ENCODE data around the gene UST. TPM values are rescaled to one million over a fixed set of nuclear protein-coding genes. Genes with fewer than 3 reads are reported as not detected.
"Not testable (repeated sequence)": the region's sequence is repeated elsewhere in the genome, so short reads cannot be mapped to it uniquely, and the experiment has no call there.

UST gene
- total RNA-seq, 5 donors from 2014 or later (not counting 1 experiment from before 2014, with no cell fraction given), result 1.9 to 5.3 (median 3.0) TPM

DNA sequence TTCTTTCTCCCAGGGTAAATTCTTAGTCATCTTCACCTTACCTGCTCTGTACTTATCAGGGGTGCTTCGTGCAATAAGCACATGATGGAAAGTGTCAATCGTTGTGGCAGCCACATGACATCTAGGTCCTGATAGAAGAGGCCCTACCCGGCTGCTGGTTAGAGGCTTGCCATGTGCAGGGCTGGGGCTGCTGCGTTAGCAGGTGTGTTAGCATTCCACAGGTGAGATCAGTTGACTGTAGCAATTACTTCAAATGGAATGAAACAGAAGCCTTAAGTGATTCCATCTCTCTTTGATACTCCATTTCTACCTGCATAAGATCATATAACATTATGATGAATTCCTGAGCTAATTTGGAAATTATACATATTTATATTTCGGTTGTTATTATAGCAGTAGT is 127.0 kb downstream of the UST start:
- Mint-ChIP-seq H3K9me3 (no peaks in the 10 kb centered on the region), H3K4me1 (peaks cover 0 to 16% (median 2%) of the 10 kb centered on the region in 3 donors), H3K27ac (no peak overlapping the region), H3K27me3 (no peaks in the 10 kb centered on the region), H3K36me3 (no peaks in the 10 kb centered on the region), H3K4me3 (no peak overlapping the region)
- Histone ChIP-seq H3K4me1 (ENCODE audit: control insufficient read depth in 1 of 2, extremely low read depth in 1 of 2, insufficient read depth in 2 of 2, low read length in 2 of 2) (peaks cover 0 to 14% of the 10 kb centered on the region in 2 experiments), H3K27ac (ENCODE audit: low read length) (no peak overlapping the region), H3K27me3 (replicated peaks in 1 of 2; ENCODE audit: control insufficient read depth in 2 of 2, extremely low read depth in 1 of 2, insufficient read depth in 2 of 2, low read length in 1 of 2) (peaks cover 0 to 2% of the 10 kb centered on the region in 2 experiments), H3K36me3 (ENCODE audit: control insufficient read depth in 2 of 2, extremely low read depth in 1 of 2, insufficient read depth in 1 of 2, low read length in 1 of 2) (no peaks in the 10 kb centered on the region), H3K4me3 (ENCODE audit: control insufficient read depth in 1 of 2, extremely low read depth in 1 of 2, low read length in 1 of 2) (no peak overlapping the region), H3K9me3 (no peaks in the 10 kb centered on the region)
- POLR2A ChIA-PET, result no interaction called here
- ATAC-seq (replicated peaks in 1 of 4) (no peak), DNase-seq (no peak)
- CTCF ChIA-PET, result no interaction called here
- 75% methylated on average over 2 of the region's 5 CpGs for WGBS (ENCODE audit: insufficient coverage)

GRCh38 chr6:148874698-148875293 is 128.0 kb downstream of the UST start:
- CTCF ChIA-PET, result interaction anchor here in 1 of 2 donors (0.6 kb wide), 1 partner anchor 27 kb away, joined by 8 read pairs; no protein-coding TSS in a partner anchor
- no peaks in the 10 kb centered on the region for H3K36me3 ChIP-seq (ENCODE audit: control insufficient read depth in 2 of 2, extremely low read depth in 1 of 2, insufficient read depth in 1 of 2, low read length in 1 of 2)
- no peak overlapping the region for H3K4me3 Mint-ChIP-seq
- no peaks in the 10 kb centered on the region for H3K36me3 Mint-ChIP-seq
- 98% methylated on average over 8 of the region's 9 CpGs for WGBS (ENCODE audit: insufficient coverage)
- H3K9me3 ChIP-seq, result no peaks in the 10 kb centered on the region
- H3K27me3 Mint-ChIP-seq, result no peaks in the 10 kb centered on the region
- POLR2A ChIA-PET, result no interaction called here
- H3K27ac Mint-ChIP-seq, result no peak overlapping the region
- H3K9me3 Mint-ChIP-seq, result no peaks in the 10 kb centered on the region
- H3K4me1 ChIP-seq (ENCODE audit: control insufficient read depth in 1 of 2, extremely low read depth in 1 of 2, insufficient read depth in 2 of 2, low read length in 2 of 2), result peaks cover 0 to 14% of the 10 kb centered on the region in 2 experiments
- no peak for ATAC-seq (replicated peaks in 1 of 4)
- DNase-seq, result no peak
- no peak overlapping the region for H3K27ac ChIP-seq (ENCODE audit: low read length)
- H3K4me3 ChIP-seq (ENCODE audit: control insufficient read depth in 1 of 2, extremely low read depth in 1 of 2, low read length in 1 of 2), result no peak overlapping the region
- H3K27me3 ChIP-seq (replicated peaks in 1 of 2; ENCODE audit: control insufficient read depth in 2 of 2, extremely low read depth in 1 of 2, insufficient read depth in 2 of 2, low read length in 1 of 2), result peaks cover 0 to 2% of the 10 kb centered on the region in 2 experiments
- peaks cover 0 to 10% (median 0%) of the 10 kb centered on the region in 3 donors for H3K4me1 Mint-ChIP-seq

GRCh38 chr6:148878683-148879082 is 131.9 kb downstream of the UST start:
- H3K4me3 Mint-ChIP-seq, result no peak overlapping the region
- Histone ChIP-seq H3K4me3 (ENCODE audit: control insufficient read depth in 1 of 2, extremely low read depth in 1 of 2, low read length in 1 of 2) (no peak overlapping the region), H3K36me3 (ENCODE audit: control insufficient read depth in 2 of 2, extremely low read depth in 1 of 2, insufficient read depth in 1 of 2, low read length in 1 of 2) (no peaks in the 10 kb centered on the region), H3K4me1 (ENCODE audit: control insufficient read depth in 1 of 2, extremely low read depth in 1 of 2, insufficient read depth in 2 of 2, low read length in 2 of 2) (no peaks in the 10 kb centered on the region), H3K9me3 (no peaks in the 10 kb centered on the region), H3K27me3 (replicated peaks in 1 of 2; ENCODE audit: control insufficient read depth in 2 of 2, extremely low read depth in 1 of 2, insufficient read depth in 2 of 2, low read length in 1 of 2) (peaks cover 0 to 2% of the 10 kb centered on the region in 2 experiments), H3K27ac (ENCODE audit: low read length) (no peak overlapping the region)
- no peaks in the 10 kb centered on the region for H3K27me3 Mint-ChIP-seq
- peaks cover 0 to 2% (median 0%) of the 10 kb centered on the region in 3 donors for H3K4me1 Mint-ChIP-seq
- CTCF ChIA-PET, result no interaction called here
- 93% methylated on average over 5 of the region's 5 CpGs for WGBS (ENCODE audit: insufficient coverage)
- H3K9me3 Mint-ChIP-seq, result no peaks in the 10 kb centered on the region
- no peak overlapping the region for H3K27ac Mint-ChIP-seq
- no peak for ATAC-seq (replicated peaks in 1 of 4)
- POLR2A ChIA-PET, result no interaction called here
- no peaks in the 10 kb centered on the region for H3K36me3 Mint-ChIP-seq
- DNase-seq, result no peak

DNA sequence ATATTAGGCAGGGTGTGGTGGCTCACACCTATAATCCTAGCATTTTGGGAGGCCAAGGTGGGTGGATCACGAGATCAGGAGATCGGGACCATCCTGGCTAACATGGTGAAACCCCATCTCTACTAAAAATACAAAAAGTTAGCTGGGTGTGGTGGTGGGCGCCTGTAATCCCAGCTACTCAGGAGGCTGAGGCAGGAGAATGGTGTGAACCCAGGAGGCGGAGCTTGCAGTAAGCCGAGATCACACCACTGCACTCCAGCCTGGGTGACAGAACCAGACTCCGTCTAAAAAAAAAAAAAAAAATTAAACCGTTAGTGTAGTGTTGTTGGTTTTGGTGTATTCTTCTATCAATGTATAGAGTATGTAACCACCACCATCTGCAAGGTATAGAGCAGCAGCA is 133.9 kb downstream of the UST start:
- H3K27me3 ChIP-seq (replicated peaks in 1 of 2; ENCODE audit: control insufficient read depth in 2 of 2, extremely low read depth in 1 of 2, insufficient read depth in 2 of 2, low read length in 1 of 2); H3K36me3 ChIP-seq (ENCODE audit: control insufficient read depth in 2 of 2, extremely low read depth in 1 of 2, insufficient read depth in 1 of 2, low read length in 1 of 2); H3K27ac ChIP-seq (ENCODE audit: low read length); H3K4me1 ChIP-seq (ENCODE audit: control insufficient read depth in 1 of 2, extremely low read depth in 1 of 2, insufficient read depth in 2 of 2, low read length in 2 of 2); H3K9me3 ChIP-seq; ATAC-seq (replicated peaks in 1 of 4); H3K9me3 Mint-ChIP-seq; POLR2A ChIA-PET; H3K27ac Mint-ChIP-seq; H3K36me3 Mint-ChIP-seq; DNase-seq; H3K4me3 ChIP-seq (ENCODE audit: control insufficient read depth in 1 of 2, extremely low read depth in 1 of 2, low read length in 1 of 2); H3K4me1 Mint-ChIP-seq; H3K4me3 Mint-ChIP-seq; H3K27me3 Mint-ChIP-seq: not testable (repeated sequence)
- CTCF ChIA-PET, result interaction anchor here in 1 of 2 donors (0.6 kb wide), 1 partner anchor 319 kb away, joined by 3 read pairs; no protein-coding TSS in a partner anchor
- WGBS (ENCODE audit: insufficient coverage), result no CpG with 5 or more reads among the region's 7 CpGs

DNA sequence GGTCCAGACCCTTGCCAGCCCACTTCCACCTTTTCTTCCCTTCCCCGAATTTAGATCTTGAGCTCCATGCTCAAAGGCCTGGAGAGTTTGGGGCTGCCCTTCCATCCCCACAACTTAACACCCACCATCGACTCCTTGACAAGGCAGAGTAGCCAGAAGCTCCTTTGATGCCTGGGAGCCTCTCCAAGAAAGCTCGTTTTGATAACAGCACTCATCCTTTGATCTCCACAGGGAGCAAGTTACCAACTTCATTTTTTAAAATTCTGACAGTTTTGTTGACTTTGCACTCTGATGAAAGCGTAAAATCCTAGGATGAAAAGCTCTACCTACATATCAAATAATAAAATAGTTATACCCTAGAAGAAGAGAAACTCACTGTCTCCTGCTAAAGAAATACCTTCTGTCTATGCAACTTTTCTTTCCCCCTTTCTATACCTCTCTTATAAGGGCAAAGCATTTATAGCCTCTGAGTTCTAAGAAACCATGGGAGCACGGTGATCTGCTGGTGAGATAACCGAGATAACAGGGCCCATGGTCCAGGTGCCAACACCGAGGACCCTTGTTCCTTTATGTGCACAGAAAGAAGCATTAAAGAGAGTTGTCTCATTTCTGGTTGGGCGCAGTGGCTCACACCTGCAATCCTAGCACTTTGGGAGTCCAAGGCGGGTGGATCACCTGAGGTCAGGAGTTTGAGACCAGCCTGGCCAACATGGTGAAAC is 134.9 kb downstream of the UST start:
- CTCF ChIA-PET, result interaction anchor here in 1 of 2 donors (0.6 kb wide), 1 partner anchor 320 kb away, joined by 3 read pairs; no protein-coding TSS in a partner anchor
- POLR2A ChIA-PET, result no interaction called here
- no peak overlapping the region for H3K4me3 Mint-ChIP-seq
- no peaks in the 10 kb centered on the region for H3K9me3 ChIP-seq
- no peaks in the 10 kb centered on the region for H3K4me1 ChIP-seq (ENCODE audit: control insufficient read depth in 1 of 2, extremely low read depth in 1 of 2, insufficient read depth in 2 of 2, low read length in 2 of 2)
- H3K27ac Mint-ChIP-seq, result no peak overlapping the region
- ATAC-seq (replicated peaks in 1 of 4), result no peak
- no peak overlapping the region for H3K27ac ChIP-seq (ENCODE audit: low read length)
- no peak overlapping the region for H3K4me3 ChIP-seq (ENCODE audit: control insufficient read depth in 1 of 2, extremely low read depth in 1 of 2, low read length in 1 of 2)
- peaks cover 0 to 2% of the 10 kb centered on the region in 2 experiments for H3K27me3 ChIP-seq (replicated peaks in 1 of 2; ENCODE audit: control insufficient read depth in 2 of 2, extremely low read depth in 1 of 2, insufficient read depth in 2 of 2, low read length in 1 of 2)
- no peaks in the 10 kb centered on the region for H3K27me3 Mint-ChIP-seq
- no peaks in the 10 kb centered on the region for H3K36me3 ChIP-seq (ENCODE audit: control insufficient read depth in 2 of 2, extremely low read depth in 1 of 2, insufficient read depth in 1 of 2, low read length in 1 of 2)
- H3K4me1 Mint-ChIP-seq, result peaks cover 0 to 2% (median 0%) of the 10 kb centered on the region in 3 donors
- 50% methylated on average over 5 of the region's 9 CpGs for WGBS (ENCODE audit: insufficient coverage)
- no peak for DNase-seq
- no peaks in the 10 kb centered on the region for H3K9me3 Mint-ChIP-seq
- H3K36me3 Mint-ChIP-seq, result no peaks in the 10 kb centered on the region

- CTCF ChIA-PET, result no interaction called here
- no peaks in the 10 kb centered on the region for H3K36me3 ChIP-seq (ENCODE audit: control insufficient read depth in 2 of 2, extremely low read depth in 1 of 2, insufficient read depth in 1 of 2, low read length in 1 of 2)
Observed at GRCh38 chr6:148883270-148883669, 136.4 kb downstream of the UST start.

More at GRCh38 chr6:148883270-148883669, 136.4 kb downstream of the UST start:
- no peak for DNase-seq
- H3K4me3 Mint-ChIP-seq, result no peak overlapping the region
- no peak overlapping the region for H3K27ac Mint-ChIP-seq
- Histone ChIP-seq H3K4me3 (ENCODE audit: control insufficient read depth in 1 of 2, extremely low read depth in 1 of 2, low read length in 1 of 2) (no peak overlapping the region), H3K27me3 (replicated peaks in 1 of 2; ENCODE audit: control insufficient read depth in 2 of 2, extremely low read depth in 1 of 2, insufficient read depth in 2 of 2, low read length in 1 of 2) (no peaks in the 10 kb centered on the region), H3K9me3 (no peaks in the 10 kb centered on the region), H3K27ac (ENCODE audit: low read length) (no peak overlapping the region), H3K4me1 (ENCODE audit: control insufficient read depth in 1 of 2, extremely low read depth in 1 of 2, insufficient read depth in 2 of 2, low read length in 2 of 2) (no peaks in the 10 kb centered on the region)
- no peak for ATAC-seq (replicated peaks in 1 of 4)
- peaks cover 4% of the 10 kb centered on the region for H3K36me3 Mint-ChIP-seq
- H3K27me3 Mint-ChIP-seq, result no peaks in the 10 kb centered on the region
- POLR2A ChIA-PET, result no interaction called here
- peaks cover 0 to 2% (median 0%) of the 10 kb centered on the region in 3 donors for H3K4me1 Mint-ChIP-seq
- H3K9me3 Mint-ChIP-seq, result no peaks in the 10 kb centered on the region
- no CpG with 5 or more reads among the region's 2 CpGs for WGBS (ENCODE audit: insufficient coverage)

Measured in T-cell (primary cell).